H1 (cell line): ENCODE data around the gene GLG1. TPM values are rescaled to one million over a fixed set of nuclear protein-coding genes. Genes with fewer than 3 reads are reported as not detected.

Experiments used
- CBX8 ChIP-seq: fragments of 300-800, 300-1000 bp; sonication (generic); IDR thresholded peaks from 2 replicates; pipeline ENCODE4 v1.7.1; 2016; ENCODE audit warnings: low read depth, low read length, borderline replicate concordance
- CTBP2 ChIP-seq: IDR thresholded peaks from 2 replicates; pipeline ENCODE4 v1.7.0; 2011; ENCODE audit warnings: borderline replicate concordance, mild to moderate bottlenecking, moderate library complexity, mixed read lengths, low read length; ENCODE audit not compliant: insufficient read depth, insufficient read length
- GABPA ChIP-seq: IDR thresholded peaks from 2 replicates; pipeline ENCODE4 v1.6.1; 2011; ENCODE audit warnings: mild to moderate bottlenecking, low read length, moderate library complexity, borderline replicate concordance; ENCODE audit not compliant: insufficient read depth
- NANOG ChIP-seq: IDR thresholded peaks from 2 replicates; pipeline ENCODE4 v1.6.1; 2011; ENCODE audit warnings: low read length, low read depth, mild to moderate bottlenecking, inconsistent platforms; ENCODE audit not compliant: insufficient read depth, poor library complexity, severe bottlenecking
- polyA plus RNA-seq, 7 experiments: library from polyadenylated mRNA; depleted of rRNA in 3 of 7; stranded (reverse) in 5 of 7; unstranded in 2 of 7; fragments of >200 nt in 5 of 7; fragments of 200-250 nt in 2 of 7; gene quantifications; 1 replicate in 5 of 7; 2 replicates in 1 of 7; 4 replicates in 1 of 7; pipeline versions ENCODE4 v1.2.1 to v1.2.3, GENCODE V29; 2011 to 2013; ENCODE audit warnings: missing spikeins in 2 of 7, mixed read lengths in 2 of 7
- total RNA-seq: library from RNA; stranded (reverse); fragmentation: NEBNext Ultra II Directional; extraction: Animal tissue kit (Norgen Biotek cat#: 25700); gene quantifications from 2 replicates; pipeline ENCODE4 v1.2.1, GENCODE V29; 2021

GLG1 gene
- total and polyA plus RNA-seq, 2 of the 8 experiments (the other 6 are each of a cell fraction or from before 2014, with no cell fraction given), result 53.4 to 139 TPM

GRCh38 chr16:74449470-74449869 lies 157.4 kb downstream of the GLG1 start (continued):
- TF ChIP-seq CBX8, result no peak
- no peak for TF ChIP-seq GABPA
- no peak for TF ChIP-seq NANOG
- TF ChIP-seq CTBP2, result no peak
- TF ChIP-seq, all 59 proteins: peak for 0
